ENCODE results near the gene CLSTN2. TPM values are rescaled to one million over a fixed set of nuclear protein-coding genes. Genes with fewer than 3 reads are reported as not detected.

Gene CLSTN2
- total and polyA plus RNA-seq, 12 donors = 0.67 to 17.8 (median 5.3) TPM

DNA sequence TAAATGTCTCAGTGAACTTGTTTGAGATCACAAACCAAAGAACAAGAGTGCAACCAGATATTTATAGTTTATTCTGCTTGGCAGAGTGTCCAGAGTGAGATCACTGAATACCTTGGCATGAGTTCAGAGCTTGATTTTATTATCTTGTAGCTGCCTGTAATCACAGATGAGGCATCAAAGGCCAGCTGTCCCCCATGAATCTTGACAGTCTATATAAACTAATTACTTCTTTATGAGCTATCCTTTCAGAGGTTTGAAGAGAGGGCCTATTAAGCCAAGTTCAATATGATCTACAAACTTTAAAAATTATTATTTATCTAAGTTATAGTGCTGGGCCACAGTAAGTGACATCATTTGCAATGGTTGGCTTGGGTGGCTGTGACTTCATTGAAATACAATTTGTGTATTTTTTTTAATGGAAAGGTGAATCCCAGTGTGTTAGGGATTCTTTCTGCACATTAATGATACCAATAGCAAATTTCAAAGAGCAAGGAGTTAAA, 251.5 kb downstream of the CLSTN2 start:
- peak; percentile 29 to 78 (median 45) for DNase-seq
- intact Hi-C loops (cut with DNase I) = no loop called here
- no peaks in the 10 kb centered on the region for H3K9me3 ChIP-seq (replicated peaks in 1 of 3)
- no peak for TF ChIP-seq POLR2A (IDR thresholded peaks at IDR 0.05)
- TF ChIP-seq, protein P1, sequence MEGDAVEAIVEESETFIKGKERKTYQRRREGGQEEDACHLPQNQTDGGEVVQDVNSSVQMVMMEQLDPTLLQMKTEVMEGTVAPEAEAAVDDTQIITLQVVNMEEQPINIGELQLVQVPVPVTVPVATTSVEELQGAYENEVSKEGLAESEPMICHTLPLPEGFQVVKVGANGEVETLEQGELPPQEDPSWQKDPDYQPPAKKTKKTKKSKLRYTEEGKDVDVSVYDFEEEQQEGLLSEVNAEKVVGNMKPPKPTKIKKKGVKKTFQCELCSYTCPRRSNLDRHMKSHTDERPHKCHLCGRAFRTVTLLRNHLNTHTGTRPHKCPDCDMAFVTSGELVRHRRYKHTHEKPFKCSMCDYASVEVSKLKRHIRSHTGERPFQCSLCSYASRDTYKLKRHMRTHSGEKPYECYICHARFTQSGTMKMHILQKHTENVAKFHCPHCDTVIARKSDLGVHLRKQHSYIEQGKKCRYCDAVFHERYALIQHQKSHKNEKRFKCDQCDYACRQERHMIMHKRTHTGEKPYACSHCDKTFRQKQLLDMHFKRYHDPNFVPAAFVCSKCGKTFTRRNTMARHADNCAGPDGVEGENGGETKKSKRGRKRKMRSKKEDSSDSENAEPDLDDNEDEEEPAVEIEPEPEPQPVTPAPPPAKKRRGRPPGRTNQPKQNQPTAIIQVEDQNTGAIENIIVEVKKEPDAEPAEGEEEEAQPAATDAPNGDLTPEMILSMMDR (IDR thresholded peaks at IDR 0.05) = no peak
- H3K4me1 ChIP-seq (replicated peaks in 1 of 2) = peaks cover 6 to 18% of the 10 kb centered on the region in 2 donors
- no peak overlapping the region for H3K27ac ChIP-seq
- H3K27me3 ChIP-seq = no peaks in the 10 kb centered on the region
- no peaks in the 10 kb centered on the region for H3K36me3 ChIP-seq (replicated peaks in 1 of 2)
- H3K4me3 ChIP-seq = no peak overlapping the region

GRCh38 chr3:140187028-140187427, 252.0 kb downstream of the CLSTN2 start:
- no peak overlapping the region for H3K27ac ChIP-seq
- TF ChIP-seq, protein P1 (IDR thresholded peaks at IDR 0.05) = no peak
- no peak for TF ChIP-seq POLR2A (IDR thresholded peaks at IDR 0.05)
- H3K27me3 ChIP-seq = no peaks in the 10 kb centered on the region
- H3K4me1 ChIP-seq (replicated peaks in 1 of 2) = peaks cover 6 to 18% of the 10 kb centered on the region in 2 donors
- H3K9me3 ChIP-seq (replicated peaks in 1 of 3) = no peaks in the 10 kb centered on the region
- no peak overlapping the region for H3K4me3 ChIP-seq
- H3K36me3 ChIP-seq (replicated peaks in 1 of 2) = no peaks in the 10 kb centered on the region
- intact Hi-C loops (cut with DNase I) = no loop called here
- no peak for DNase-seq
- 83 to 100% (median 92%) methylated on average over 1 of the region's 1 CpG for WGBS, 4 donors

DNA sequence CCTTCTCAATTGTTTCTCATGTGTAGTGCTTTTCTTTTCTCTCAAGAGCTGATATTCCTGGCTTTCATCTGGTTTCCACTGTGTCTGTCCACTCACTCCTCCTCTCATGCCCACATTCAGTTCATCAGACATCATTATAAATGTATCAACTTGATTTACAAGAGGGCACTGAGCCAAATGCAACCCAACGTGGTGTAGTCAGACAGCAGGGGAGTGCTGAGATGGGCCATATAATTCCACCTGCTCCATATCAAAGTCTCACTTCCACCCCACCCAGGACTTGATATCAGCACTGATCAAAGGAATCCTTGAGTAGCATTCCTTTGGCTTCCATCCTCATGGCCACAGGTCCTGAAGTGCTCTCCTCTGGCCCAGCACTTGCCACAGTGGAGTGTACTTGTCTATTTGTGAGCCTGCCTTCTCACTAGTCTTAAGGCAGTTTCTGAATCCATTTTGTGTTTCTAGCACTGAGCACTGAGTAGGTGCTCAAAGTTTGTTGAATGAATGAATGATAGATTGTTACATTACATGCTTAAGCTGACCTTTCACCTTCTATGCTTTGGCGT, 252.8 kb downstream of the CLSTN2 start:
- intact Hi-C loops (cut with DNase I) = no loop called here
- Histone ChIP-seq H3K9me3 (replicated peaks in 1 of 3) (no peaks in the 10 kb centered on the region), H3K27ac (no peak overlapping the region), H3K36me3 (replicated peaks in 1 of 2) (no peaks in the 10 kb centered on the region), H3K4me3 (no peak overlapping the region), H3K27me3 (no peaks in the 10 kb centered on the region), H3K4me1 (replicated peaks in 1 of 2) (peaks cover 6 to 18% of the 10 kb centered on the region in 2 donors)
- TF ChIP-seq POLR2A (IDR thresholded peaks at IDR 0.05) = no peak
- TF ChIP-seq, protein P1 (IDR thresholded peaks at IDR 0.05) = no peak
- no peak for DNase-seq
- WGBS, 4 donors = 65 to 74% (median 72%) methylated on average over 2 of the region's 2 CpGs

GRCh38 chr3:140188285-140188684, 253.3 kb downstream of the CLSTN2 start:
- intact Hi-C loops (cut with DNase I) = no loop called here
- Histone ChIP-seq H3K9me3 (replicated peaks in 1 of 3) (no peaks in the 10 kb centered on the region), H3K4me3 (no peak overlapping the region), H3K36me3 (replicated peaks in 1 of 2) (no peaks in the 10 kb centered on the region), H3K4me1 (replicated peaks in 1 of 2) (peaks cover 6 to 18% of the 10 kb centered on the region in 2 donors), H3K27me3 (no peaks in the 10 kb centered on the region), H3K27ac (no peak overlapping the region)
- DNase-seq = no peak
- TF ChIP-seq, protein P1 (IDR thresholded peaks at IDR 0.05) = no peak
- no peak for TF ChIP-seq POLR2A (IDR thresholded peaks at IDR 0.05)
- 45 to 61% (median 48%) methylated on average over 2 of the region's 2 CpGs for WGBS, 4 donors
